ENCODE results near the gene IL22RA1.

IL22RA1 gene

GRCh38 chr1:24156542-24157260 is 13.8 kb upstream of the IL22RA1 start:
- no peak for TF ChIP-seq ZNF274 (IDR thresholded peaks at IDR 0.05; ENCODE audit: low read depth, low read length)
- no peak overlapping the region for H3K4me3 ChIP-seq (ENCODE audit: low read length)

GRCh38 chr1:24155011-24155782 is 12.3 kb upstream of the IL22RA1 start:
- TF ChIP-seq ZNF274 (IDR thresholded peaks at IDR 0.05; ENCODE audit: low read depth, low read length) = no peak
- H3K4me3 ChIP-seq (ENCODE audit: low read length) = no peak overlapping the region

GRCh38 chr1:24154215-24154614 is 11.3 kb upstream of the IL22RA1 start:
- no peak overlapping the region for H3K4me3 ChIP-seq (ENCODE audit: low read length)

DNA sequence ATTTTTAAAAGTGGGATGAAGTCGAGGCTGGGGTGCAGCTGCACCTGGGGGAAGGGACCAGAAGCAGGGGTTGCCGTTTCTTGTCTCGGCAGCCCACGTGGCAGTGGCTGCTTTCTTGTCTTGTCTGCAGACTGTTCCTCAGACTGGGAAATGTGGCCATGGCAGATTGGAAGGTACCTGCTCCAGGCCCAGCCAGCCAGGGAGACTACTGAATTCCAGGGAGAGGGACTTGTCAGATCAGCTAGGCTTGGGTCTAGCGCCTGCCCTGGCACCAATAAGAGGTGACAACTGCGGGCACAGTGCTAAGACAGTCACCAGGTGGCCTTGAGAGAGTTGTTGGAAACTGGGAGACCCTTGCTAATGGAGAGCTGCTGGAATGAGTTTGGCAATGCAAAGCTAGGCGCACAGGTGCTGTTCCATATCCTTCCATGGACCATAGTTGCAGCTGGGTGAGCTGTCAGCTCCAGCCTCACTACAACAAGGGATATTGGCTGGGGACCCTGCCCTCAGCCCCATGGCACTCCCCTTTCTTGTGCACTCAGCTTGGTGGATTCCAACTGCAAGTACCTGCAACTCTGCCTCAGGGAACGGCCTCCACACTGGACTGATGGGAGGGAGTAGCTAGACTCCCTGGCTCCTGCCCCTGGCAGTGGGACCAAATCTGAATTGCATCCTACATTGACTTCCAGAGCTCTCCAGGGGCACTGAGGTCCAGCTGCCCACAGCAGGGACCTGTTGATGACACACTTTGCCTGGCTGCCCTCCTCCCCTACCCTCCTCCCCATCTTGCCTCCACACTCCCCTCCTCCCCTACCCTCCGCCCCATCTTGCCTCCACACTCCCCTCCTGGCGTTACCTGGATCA is 9.9 kb upstream of the IL22RA1 start:
- H3K4me3 ChIP-seq (ENCODE audit: low read length) = no peak overlapping the region
- no peak for TF ChIP-seq ZNF274 (IDR thresholded peaks at IDR 0.05; ENCODE audit: low read depth, low read length)

More at GRCh38 chr1:24154215-24154614, 11.3 kb upstream of the IL22RA1 start:
- TF ChIP-seq ZNF274 (IDR thresholded peaks at IDR 0.05; ENCODE audit: low read depth, low read length) = no peak

- no peak overlapping the region for H3K4me3 ChIP-seq (ENCODE audit: low read length)
- TF ChIP-seq ZNF274 (IDR thresholded peaks at IDR 0.05; ENCODE audit: low read depth, low read length) = no peak
Observed at GRCh38 chr1:24151175-24151533, 8.2 kb upstream of the IL22RA1 start.

DNA sequence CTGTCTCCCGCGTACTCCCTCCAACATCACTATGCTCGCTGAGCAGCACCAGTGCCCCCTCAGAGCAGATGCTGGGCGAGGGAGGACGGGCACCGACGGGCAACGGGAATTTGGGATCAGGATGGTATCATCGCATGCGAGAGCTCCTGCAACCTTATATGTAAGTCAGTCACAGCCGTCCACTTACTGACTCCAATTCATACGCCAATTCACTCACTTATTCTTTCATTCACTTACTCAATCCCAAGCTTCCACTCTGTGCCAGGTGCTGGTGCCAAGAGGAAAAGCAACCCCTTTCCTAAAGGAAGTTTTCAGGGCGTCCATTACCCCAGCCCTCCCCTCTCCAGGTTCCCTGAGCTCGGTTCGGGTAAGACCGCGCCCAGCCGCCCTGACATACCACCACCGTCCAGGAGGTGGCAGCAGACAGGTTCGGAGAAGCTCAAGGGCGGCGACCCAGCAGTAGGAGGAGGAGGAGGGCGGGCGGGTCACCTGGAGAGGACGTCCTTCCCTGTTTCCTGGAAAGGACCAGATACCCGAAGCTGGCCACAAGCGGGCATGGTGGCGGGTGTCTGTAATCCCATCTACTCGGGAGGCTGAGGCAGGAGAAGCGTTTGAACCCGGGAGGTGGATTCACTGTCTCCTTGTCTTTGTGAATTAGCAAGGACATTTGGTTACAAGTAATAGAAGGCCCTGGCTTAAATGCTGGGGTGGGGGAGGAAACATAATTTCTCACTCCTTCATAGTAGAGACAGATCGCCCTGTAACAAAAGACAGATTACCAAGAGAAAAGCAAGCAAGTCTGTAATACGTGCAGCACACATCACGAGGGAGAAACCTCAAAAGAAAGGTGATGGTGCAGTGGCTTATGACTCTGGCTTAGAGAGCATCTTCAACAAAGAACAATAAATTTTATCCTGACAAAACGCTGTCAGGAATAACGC is 7.6 kb upstream of the IL22RA1 start:
- H3K4me3 ChIP-seq (ENCODE audit: low read length) = no peak overlapping the region
- TF ChIP-seq ZNF274 (IDR thresholded peaks at IDR 0.05; ENCODE audit: low read depth, low read length) = no peak

- no peak overlapping the region for H3K4me3 ChIP-seq (ENCODE audit: low read length)
- TF ChIP-seq ZNF274 (IDR thresholded peaks at IDR 0.05; ENCODE audit: low read depth, low read length) = no peak
Observed at GRCh38 chr1:24149866-24150233, 6.9 kb upstream of the IL22RA1 start.

DNA sequence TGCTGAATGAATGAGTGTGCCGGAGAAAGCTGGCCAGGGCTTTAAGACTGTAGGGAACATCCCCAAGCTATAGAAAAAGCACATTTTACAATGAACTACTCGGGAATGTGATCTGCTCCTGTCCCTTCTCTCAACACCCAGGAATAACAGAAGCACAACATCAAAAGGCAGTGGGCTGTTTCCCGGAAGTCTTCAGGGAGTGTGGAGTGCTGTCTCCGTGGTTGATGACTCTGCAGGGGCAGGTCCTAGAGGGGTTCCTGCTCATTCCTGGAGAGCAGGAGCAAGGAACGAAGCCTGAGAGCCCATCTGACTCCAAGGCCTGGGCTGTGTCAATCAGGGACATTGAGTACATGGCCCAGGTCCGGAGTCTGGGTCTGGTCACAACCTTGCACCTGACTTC is 4.9 kb upstream of the IL22RA1 start:
- TF ChIP-seq ZNF274 (IDR thresholded peaks at IDR 0.05; ENCODE audit: low read depth, low read length) = no peak
- H3K4me3 ChIP-seq (ENCODE audit: low read length) = no peak overlapping the region

DNA sequence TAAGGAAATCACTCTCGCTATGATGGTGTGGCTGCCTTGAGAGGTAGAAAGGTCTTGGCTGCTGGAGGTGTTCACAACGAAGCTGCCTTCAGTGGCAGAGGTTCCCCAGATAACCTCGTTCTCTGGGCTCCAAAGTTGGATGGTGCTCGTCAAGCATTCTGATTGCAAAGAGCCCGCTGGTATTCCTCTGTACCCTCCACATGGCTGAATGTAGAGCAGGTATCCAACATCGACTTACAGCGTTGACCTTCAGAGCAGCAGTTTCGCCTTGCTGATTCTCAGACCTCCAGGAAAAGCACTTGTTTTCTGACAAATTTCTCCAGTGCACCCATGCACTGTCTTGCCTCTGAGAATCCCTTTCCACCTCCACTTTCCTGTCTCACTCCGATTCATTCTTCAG is 4.3 kb upstream of the IL22RA1 start:
- no peak overlapping the region for H3K4me3 ChIP-seq (ENCODE audit: low read length)
- no peak for TF ChIP-seq ZNF274 (IDR thresholded peaks at IDR 0.05; ENCODE audit: low read depth, low read length)

- no peak overlapping the region for H3K4me3 ChIP-seq (ENCODE audit: low read length)
- no peak for TF ChIP-seq ZNF274 (IDR thresholded peaks at IDR 0.05; ENCODE audit: low read depth, low read length)
Observed at GRCh38 chr1:24141311-24141997, 1.5 kb downstream of the IL22RA1 start.

GRCh38 chr1:24140741-24141181 is 2.2 kb downstream of the IL22RA1 start:
- TF ChIP-seq ZNF274 (IDR thresholded peaks at IDR 0.05; ENCODE audit: low read depth, low read length) = no peak
- H3K4me3 ChIP-seq (ENCODE audit: low read length) = no peak overlapping the region

DNA sequence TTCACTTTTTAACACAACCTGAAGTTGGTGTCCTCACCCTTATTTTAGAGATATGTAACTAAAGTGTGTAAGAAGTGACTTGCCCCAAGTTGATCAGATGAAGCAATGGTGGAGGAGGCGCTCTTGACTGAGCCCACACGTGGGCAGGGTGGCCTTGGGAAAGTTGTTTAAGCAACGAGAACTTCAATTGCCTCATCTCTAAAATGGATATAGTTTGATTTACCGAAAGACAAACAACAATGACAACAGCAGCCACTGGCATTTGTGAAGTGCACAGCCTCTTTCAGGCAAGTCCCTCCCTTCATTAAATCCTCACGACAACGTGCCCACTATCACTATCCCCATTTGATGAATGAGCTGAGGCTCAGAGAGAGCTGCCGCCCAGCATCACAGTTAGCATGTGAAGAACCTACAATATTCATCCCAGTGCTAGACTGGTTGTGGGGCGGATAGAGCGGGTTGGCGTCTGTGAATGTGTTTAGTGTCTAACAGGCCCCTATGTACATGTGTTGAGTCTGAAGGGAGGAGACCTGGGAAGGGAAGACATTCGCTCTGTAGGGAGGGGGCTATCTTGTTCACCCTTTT is 3.0 kb downstream of the IL22RA1 start:
- TF ChIP-seq ZNF274 (IDR thresholded peaks at IDR 0.05; ENCODE audit: low read depth, low read length) = no peak
- H3K4me3 ChIP-seq (ENCODE audit: low read length) = no peak overlapping the region

- TF ChIP-seq ZNF274 (IDR thresholded peaks at IDR 0.05; ENCODE audit: low read depth, low read length) = no peak
- H3K4me3 ChIP-seq (ENCODE audit: low read length) = no peak overlapping the region
Observed at GRCh38 chr1:24139222-24139489, 3.8 kb downstream of the IL22RA1 start.

Measured in GM08714 (cell line).